Eye (tissue), 1 donor: ENCODE measurements around the gene TMEM86B.
"Not testable (repeated sequence)": the region's sequence is repeated elsewhere in the genome, so short reads cannot be mapped to it uniquely, and the experiment has no call there.

Experiments used
- DNase-seq: peaks from one replicate; pipeline ENCODE4 v3.0.0-alpha.2; 2015

Gene TMEM86B

GRCh38 chr19:55212447-55212846, 16.1 kb downstream of the TMEM86B start:
- no peak for DNase-seq

- DNase-seq, result peak; percentile 20
Measured at GRCh38 chr19:55209693-55210472, 18.7 kb downstream of the TMEM86B start.

DNA sequence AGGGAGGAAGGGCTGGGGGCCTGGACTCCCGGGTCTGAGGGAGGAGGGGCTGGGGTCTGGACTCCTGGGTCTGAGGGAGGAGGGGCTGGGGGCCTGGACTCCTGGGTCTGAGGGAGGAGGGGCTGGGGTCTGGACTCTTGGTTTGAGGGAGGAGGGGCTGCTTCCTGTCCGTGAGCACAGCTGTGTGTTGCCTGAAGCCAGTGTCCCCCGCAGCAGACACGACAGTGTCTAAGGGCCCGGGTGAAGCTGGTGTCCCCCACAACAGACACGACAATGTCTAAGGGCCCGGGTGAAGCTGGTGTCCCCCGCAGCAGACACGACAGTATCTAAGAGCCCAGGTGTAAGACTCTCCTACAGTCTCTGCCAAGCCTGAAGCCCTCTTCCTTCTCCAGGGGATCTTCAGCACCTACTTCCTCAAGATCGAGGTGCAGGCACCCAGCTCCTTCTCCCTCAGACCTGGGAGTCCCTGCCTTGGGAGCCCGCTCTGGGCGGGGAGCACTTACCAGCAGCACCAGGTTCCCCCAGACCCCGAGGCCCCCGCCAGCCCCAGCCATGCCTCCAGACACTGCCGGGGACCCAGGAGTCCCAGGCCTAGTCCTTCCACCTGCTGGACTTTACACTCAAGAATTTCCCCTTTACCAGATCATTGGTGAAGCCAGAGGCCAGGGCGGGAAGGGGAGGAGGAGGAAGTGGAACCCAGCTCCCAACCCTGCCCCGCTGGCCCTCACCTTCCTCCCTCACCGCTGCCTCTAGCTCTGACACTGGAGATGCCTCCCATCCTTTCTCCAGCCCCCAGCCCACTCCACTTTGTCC, 19.5 kb downstream of the TMEM86B start, which contains the start of gene PTPRH:
Gene PTPRH (minus strand): TSS at position 622 of the 813 bp plus-strand sequence. CDS start 68 bp downstream, at position 554.
- DNase-seq, result no peak

- DNase-seq, result peak; percentile 76
Measured at GRCh38 chr19:55206664-55207500, 21.7 kb downstream of the TMEM86B start.

DNA sequence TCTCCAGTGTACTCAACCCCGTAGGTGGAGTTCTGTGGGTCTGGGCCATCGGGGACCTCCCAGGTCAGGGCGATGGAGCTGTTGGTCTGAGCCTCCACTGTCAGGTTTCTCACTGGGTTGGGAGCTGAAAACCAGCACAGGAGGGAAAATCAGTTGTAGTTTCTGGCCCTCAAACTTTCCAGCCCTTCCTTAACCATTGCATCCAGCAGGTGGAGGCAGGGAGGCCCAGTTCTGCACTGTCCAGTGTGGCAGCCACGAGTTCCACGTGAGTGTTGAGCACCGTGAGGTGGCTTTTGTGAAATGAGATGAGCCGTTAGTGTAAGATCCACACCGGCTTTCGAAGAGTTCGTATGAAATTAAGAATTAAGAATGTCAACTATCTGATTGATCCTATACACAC, 26.4 kb downstream of the TMEM86B start:
- DNase-seq, result not testable (repeated sequence)

GRCh38 chr19:55199620-55200204, 28.9 kb downstream of the TMEM86B start:
- no peak for DNase-seq

DNA sequence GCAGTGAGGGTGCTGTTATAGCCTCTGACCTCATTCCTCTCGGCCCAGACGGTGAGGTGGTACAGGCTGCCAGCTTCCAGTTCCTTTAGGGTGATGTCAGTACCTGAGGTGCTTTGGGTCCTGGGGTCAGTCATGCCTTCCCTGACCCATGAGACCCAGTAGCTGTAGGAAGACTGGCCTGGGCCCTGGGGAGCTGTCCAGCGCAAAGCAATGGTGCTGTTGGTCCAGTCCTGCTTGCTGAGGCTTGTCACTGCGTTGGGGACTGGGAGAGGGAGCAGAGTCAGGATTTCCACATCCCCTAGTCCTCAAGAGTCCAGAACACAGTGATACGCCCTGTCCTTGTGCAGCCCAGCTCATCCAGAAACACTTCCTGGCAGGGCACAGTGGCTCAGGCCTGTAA, 29.9 kb downstream of the TMEM86B start:
- DNase-seq, result no peak

DNA sequence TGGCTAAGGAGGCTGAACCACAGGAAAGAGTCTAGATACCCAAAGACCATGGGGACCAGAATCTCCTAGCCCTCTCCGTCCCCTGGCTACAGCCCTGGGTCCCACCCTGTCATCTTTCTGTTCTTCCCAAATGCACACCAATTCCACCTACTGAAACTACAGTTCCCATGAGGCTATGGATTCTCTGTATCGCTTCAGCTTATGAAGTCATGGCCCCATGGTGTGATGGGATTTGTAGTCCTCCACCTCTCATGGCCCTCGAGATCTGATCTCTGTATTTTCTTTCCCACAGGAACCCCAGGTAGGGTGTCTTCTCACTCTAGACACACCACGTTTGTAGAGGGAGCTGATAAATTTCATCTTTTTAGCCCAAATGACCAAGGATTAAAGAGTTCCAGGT, 31.0 kb downstream of the TMEM86B start:
- peak; percentile 47 for DNase-seq

- no peak for DNase-seq
Measured at GRCh38 chr19:55196803-55197202, 31.8 kb downstream of the TMEM86B start.

GRCh38 chr19:55193481-55193880, 35.1 kb downstream of the TMEM86B start:
- no peak for DNase-seq

DNA sequence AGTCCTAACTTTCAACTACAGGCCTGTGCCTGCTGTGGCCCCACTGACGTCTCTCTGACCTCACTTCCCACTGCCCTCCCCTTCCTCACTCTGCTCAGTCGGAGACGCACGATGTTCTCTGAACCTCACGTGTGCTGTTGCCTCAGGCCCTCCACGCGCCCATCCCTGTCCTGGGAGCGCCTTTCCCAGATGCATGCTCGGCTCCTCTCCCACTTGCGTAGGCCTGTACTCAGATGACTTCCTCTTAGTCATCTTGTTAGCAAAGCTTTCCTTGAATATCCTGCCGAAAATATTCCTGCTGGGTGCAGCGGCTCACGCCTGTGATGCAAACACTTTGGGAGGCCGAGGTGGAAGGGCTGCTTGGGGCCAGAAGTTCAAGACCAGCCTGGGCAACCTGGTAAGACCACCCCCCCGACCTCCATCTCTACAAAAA, 39.1 kb downstream of the TMEM86B start:
- peak; percentile 21 for DNase-seq

DNA sequence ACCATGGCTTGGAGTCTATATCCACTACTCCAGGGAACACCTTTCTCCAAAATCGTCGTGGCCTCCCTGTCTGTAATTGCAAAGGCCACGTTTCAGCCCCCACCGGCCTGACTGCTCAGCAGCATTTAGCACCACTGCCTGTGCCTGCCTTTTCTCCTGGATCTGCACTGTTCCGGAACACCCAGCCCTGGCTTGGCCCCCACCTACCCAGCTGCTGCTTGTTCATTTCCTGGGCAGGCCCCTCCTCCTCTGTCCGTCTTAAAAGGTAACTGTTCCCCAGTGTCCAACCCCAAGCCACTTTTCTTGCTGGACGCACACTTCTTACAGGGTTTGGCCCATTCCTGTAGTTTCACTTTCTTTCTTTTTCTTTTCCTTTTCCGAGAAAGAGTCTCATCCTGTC, 39.9 kb downstream of the TMEM86B start:
- DNase-seq, result no peak

- no peak for DNase-seq
Measured at GRCh38 chr19:55186080-55186479, 42.5 kb downstream of the TMEM86B start.

- DNase-seq, result no peak
Measured at GRCh38 chr19:55181740-55182139, 46.8 kb downstream of the TMEM86B start.

DNA sequence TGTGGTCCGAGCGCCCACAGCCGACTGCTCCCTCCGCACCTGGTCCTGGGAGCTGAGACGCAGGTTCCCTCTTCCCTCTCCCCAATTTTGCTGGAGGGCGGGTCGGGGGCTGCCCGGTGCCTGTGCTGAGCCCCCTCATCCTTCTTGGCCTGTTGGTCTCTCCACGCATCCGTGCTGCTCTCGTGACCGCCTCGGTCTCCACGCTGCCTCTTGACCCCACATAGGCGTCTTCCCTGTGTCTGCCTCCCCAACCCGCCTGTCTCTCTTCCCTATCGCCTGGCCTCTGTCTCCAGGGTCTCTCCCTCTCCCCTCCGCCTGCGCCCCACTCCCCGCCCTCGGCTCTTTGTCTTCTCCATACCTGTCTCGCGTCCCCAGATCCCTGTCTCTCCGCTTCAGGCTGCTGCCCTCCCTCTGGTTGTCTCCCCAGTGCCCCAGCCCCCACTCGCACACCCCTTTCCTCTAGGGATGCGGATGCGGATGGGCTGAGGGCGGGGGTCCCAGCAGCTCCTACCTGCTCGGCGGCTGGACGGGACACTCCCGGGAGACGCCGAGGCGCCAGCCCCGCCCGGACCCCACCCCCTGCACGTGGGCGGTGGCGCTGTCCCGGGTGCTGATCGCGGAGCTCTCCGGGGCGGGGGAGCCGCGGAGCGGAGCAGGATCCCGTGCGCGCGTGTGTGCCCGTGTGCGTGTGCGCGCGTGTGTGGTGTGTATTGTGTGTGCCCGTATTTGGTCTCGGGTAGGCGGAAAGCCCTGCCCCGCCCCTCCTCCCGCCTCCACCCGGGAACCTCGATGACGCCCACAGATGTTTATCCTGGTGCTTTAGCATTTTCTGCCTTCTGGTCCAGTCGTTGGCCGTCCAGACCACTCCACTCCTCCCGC, 48.7 kb downstream of the TMEM86B start, which contains the start of gene SYT5:
Gene SYT5 (minus strand): TSS at position 684 of the 879 bp plus-strand sequence. CDS start 1,248 bp downstream, outside the sequence.
- peak; percentile 75 for DNase-seq

DNA sequence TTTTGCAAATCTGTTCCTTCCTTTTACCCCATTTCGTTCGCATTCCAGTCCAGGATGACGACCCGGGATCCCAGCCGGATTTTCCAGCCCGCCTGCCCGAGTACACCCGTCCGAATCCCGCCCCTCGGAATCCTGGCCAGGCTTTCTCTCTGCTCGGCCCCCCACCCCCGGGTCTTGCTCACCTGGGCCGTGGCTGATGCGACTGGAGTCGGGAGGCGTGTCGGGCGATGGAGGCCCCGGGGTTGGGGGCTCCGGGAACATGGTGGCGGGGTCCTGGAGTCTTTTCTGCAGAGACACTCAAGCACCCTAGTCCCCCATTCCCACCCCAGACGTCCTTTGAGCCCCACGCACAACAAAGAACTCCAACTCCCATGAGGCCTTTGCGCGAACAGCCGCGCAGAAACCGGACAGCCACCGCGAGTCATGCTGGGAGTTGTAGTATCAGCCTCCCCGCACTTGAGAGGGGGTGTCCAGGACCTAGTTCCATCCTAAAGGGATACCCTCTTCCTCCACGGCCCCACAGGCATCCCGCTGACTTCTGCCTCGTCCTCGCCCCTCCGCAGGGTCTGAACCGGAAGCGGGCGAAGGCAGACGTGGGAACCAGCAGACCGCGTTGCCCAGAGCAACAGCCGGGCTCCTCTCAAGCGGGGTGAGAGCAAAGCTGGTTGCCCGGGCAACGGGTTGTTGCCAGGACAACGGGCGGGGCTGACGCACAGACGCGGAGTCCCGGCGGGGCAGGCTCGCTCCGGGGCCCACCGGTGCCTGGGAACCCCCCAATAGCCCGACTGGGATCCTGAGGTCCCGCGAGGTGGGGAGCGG, 49.6 kb downstream of the TMEM86B start:
- DNase-seq, result peak; percentile 97
